COLO668 (cell line): ENCODE data around the gene NFYC.

ENCODE experiments used
- DNase-seq: peaks from one replicate; lab custom pipeline; 2025; ENCODE audit not compliant: unreplicated experiment; lab: John Stamatoyannopoulos, UW

The NFYC gene

GRCh38 chr1:40691538-40692428 lies at the start of gene NFYC:
Gene NFYC (plus strand): TSS chr1:40691704. CDS start chr1:40738844, 47,140 bp downstream.
- peak; percentile 100 for DNase-seq

DNA sequence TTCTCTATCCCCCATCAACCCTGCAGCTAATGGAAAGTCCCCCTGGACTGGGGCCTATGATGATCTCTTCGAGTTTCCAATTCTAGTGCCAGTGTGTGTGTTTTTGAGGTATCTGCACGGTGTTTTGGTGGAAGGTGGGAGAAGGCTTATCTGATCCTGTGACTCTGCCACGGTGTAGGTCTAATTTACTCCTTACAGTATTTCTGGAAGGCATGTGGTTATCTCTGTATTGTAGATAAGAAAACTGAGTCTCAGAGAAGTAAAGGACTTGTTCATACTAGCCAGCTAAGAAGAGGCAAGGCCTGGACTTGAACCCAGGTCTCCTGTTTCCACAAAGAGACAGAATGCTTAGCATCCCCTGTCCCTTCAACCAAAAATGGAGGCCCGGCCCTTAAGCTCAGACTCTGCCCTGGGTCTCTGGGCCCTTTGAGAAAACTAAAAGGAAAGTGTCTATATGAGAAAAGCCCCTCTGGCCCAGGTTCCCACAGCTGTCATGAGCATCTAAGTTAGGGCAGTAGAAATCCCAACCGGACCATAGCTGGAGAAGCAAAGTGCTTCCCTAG lies 46.3 kb upstream of the NFYC start:
- DNase-seq = no peak

DNA sequence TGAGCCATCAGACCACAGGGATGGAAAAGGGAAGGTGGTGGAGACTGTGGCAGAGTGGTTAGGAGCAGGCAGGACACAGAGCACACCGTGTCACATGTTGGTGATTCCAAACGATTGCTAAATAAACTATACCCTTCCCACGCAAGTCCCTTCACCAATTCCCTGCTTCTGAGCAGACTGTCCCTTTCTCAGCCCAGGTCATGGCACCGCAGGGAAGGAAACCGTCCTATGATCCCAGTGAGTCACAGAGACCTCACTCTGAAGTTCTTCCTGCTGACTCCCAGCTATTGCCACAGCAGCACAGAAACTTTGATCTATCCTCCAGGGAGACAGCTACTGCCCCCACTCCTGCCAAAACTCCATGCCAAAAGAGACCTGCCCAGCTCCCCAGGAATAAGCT lies 45.2 kb upstream of the NFYC start:
- DNase-seq = no peak

GRCh38 chr1:40648200-40648599 lies 43.3 kb upstream of the NFYC start:
- no peak for DNase-seq

GRCh38 chr1:40648928-40649591 lies 42.4 kb upstream of the NFYC start:
- no peak for DNase-seq

DNA sequence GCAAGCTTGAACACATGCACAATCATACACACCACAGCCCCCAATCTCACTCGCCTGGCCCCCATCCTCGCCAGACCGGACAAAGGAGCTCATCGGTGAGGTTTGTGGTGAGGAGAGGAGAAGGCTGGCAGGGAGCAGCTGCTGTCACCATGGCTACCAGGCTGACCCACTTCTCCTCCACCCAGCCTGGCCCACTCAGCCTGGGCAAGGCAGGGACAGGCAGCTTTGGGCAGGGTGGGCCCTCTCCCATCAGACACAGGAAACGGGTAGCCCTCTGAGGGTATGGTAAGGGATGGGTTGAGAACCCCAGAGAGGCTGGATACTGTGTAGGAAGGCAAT lies 41.9 kb upstream of the NFYC start:
- no peak for DNase-seq

GRCh38 chr1:40650075-40650474 lies 41.4 kb upstream of the NFYC start:
- DNase-seq = no peak

GRCh38 chr1:40651138-40651857 lies 40.2 kb upstream of the NFYC start:
- DNase-seq = no peak

DNA sequence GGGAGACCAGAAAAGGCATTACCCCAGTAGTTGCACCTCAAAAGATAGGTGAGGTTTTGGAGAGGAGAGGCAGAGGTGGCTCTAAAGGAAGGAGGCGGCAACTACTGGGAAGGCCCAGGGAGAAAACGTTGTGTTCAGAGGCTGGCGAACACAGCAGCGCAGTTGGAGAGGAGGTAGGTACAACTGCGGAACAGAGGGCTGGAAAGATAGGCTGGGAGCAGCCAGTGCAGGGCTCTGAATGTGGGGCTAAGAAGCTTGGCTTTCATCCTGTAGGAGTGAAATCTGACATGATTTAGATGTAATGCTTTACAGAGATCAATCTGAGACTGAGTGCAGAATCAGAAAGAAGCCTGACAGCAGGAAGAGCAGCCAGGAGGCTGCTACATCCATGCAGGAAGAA lies 39.0 kb upstream of the NFYC start:
- no peak for DNase-seq

- no peak for DNase-seq
Observed at GRCh38 chr1:40652979-40653378, 38.5 kb upstream of the NFYC start.

DNA sequence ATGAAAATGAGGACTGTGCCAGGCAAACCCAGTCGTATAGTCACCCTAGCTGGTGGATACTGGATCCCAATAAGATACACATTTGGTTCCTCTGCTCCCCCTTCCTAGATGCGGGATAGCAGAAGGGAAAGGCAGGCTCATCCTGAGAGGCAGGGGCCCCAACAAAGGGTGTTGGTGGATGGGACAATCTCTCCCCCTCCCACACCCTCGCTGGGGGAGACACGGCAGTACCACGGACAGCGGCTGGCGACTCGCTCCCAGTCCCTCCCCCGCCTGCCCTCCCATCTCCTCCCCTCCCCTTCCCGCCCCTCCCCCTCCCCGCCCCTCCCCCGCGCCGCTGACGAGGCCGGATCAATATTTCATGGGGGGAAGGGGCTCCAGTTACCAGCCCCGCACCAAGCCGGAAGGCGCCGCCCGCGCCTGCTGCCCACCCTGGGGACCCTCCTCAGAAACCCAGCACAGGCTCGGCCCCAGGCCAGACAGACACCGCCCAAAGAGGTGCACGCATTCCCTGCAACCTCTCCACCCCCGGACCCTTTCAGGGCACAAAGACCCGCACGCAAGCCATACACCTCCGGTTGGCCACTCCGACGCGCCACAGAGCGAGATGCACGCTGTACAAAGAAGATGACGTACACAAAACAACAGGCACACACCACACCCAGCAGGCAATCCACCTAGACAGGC lies 37.5 kb upstream of the NFYC start:
- no peak for DNase-seq

DNA sequence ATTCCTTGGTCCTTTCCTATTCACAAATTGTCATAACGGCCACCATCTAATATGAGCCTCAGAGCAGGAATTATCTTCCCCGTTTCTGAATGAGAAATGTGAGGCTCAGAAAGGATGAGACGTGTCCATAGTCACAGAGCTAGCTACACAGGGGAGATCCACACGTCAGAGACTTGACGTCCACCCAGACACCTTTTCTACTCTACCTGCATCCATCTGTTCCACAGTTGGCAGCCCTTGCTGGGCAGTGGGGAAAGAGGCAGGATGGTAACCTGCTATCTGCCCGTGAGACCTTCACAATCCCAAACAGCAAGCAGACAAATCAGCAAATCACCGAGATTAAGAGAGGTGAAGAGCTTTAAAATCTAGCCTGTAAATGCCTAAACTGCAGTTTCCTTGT lies 34.5 kb upstream of the NFYC start:
- DNase-seq = no peak

DNA sequence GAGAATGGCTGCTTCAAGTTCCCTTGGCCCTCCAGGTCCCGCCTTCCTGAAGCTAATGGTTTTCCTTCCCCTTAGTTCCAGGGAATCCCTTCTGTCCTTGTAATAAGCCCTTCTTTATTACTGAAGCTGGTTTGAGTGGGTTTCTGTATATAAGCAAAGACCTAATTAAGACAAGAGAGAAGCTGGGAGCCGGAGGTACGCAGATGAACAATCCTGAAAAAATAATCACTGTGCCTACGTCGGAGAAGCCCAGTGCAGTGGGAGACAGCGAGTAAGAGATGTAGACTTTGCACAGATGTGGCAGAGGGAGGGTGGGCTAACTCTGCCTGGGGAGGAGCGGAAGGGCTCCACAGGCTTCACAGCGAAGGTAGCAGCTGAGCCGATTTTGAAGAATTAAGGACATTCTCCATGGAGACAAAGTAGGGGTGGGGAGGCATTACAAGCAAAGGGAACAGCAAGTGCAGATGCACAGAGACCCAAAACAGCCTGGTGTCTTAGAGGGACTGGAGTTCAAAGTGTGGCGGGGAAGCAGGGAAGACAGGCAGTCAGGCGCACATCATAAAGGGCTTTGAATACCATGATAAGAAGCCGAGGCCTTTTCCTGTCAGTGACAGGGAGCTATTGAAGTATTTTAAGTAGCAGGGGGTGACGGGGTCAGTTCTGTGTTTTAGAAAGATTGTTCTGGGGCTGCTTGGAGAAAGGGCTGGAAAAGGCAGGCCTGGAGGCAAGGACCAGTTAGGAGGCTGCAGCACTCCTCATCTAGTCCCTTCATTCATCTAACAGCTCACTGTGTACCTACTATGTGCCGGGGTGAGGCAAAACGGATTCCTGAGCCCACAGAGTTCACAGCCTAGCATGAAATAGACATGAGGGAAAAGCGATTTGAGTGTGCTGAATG lies 32.5 kb upstream of the NFYC start:
- no peak for DNase-seq

GRCh38 chr1:40659649-40659947 lies 31.9 kb upstream of the NFYC start:
- no peak for DNase-seq

DNA sequence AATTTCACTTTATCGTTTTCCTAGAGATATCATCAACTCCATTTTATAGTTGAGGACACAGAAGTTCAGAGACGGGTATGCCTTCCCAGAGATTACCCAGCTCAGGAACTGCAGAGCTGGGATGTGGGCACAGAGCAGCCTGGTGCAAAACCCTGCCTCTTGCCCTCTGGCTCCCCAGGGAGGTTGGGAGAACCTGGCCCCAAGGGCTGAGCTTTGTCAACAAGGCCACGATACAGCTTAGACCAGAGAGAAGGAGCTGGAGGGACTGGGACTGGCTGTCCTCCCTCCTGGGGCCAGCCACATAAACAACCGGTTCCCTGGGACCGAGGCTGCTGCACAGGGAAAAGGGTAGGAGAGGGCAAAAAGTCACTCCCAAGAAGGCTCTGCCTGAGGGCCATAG lies 29.8 kb upstream of the NFYC start:
- no peak for DNase-seq

- DNase-seq = no peak
Observed at GRCh38 chr1:40662151-40662550, 29.4 kb upstream of the NFYC start.

- DNase-seq = no peak
Observed at GRCh38 chr1:40662864-40663263, 28.6 kb upstream of the NFYC start.

DNA sequence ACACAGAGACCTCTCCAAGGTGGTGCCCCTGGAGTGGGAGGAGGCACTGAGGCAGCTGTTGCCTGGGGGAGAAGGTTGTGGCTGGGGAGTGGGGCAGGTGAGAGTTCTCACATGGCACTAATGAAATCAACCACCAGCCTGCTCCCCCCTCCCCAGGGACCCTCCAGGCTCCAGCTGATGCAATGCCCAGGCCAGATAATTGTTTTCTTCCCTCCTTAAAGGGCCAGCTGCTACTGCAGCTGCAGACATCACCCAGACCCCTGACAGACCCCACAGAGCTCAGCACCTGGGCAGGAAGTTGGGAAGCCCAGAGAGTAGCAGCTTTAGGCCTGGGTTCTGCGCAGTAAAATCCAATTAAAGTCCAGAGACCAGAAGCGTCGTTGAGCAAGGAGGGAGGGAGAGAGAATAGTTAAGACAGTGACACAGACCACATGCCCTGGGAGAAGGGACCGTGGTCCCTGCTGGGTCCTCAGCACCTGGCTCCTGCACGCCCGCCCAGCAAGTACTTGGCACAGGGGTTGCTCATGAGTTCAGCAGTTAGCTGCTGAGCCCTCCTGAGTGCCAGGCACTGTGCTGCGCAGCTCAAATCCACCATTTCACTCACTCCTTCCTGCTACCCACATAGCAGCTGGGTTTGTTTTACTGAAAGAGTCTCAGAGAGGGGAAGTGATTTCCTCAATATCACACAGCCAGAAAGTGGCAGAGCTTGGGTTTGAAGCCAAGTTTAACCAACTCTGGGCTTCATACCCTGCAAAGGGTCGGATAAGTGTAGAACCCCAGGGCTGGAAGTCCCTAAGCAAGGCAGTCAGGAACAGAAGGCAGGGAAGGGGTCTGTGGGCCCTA lies 28.0 kb upstream of the NFYC start:
- no peak for DNase-seq

DNA sequence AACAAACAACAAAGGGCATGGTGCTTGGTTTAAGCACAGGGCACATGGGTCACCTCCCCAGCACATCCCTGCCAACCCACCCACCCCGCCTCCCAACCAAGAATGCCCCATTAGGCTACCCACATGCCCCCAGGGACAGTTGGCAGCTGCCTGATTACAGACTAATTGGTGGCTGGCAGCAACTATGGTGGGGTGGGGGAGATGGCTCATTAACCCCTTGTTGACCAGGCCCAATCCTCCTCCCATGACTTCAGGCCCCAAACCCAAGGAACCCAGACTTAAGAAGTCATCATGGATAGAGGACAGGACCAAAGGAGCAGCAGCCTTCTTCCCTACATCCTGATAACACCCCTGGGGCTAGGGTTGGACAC lies 27.4 kb upstream of the NFYC start:
- no peak for DNase-seq
